HG02970 (cell line): ENCODE results near the gene FGA.

Source experiments
- ATAC-seq: cut with Tn5 transposase; IDR thresholded peaks from one replicate; pipeline ENCODE4 v1.9.1; 2021; ENCODE audit warnings: mild to moderate bottlenecking, moderate library complexity, moderate number of reproducible peaks; ENCODE audit not compliant: unreplicated experiment, low FRiP score

FGA gene

GRCh38 chr4:154583677-154584076 lies 6.9 kb downstream of the FGA start:
- no peak for ATAC-seq

GRCh38 chr4:154583230-154583629 lies 7.3 kb downstream of the FGA start:
- no peak for ATAC-seq

GRCh38 chr4:154582723-154583122 lies 7.8 kb downstream of the FGA start:
- ATAC-seq: no peak

- ATAC-seq: no peak
These were observed 10.6 kb downstream of the FGA start for GRCh38 chr4:154579927-154580326.

GRCh38 chr4:154578919-154579318 lies 11.6 kb downstream of the FGA start:
- no peak for ATAC-seq

- ATAC-seq: no peak
These were observed 13.2 kb downstream of the FGA start for GRCh38 chr4:154577324-154577723.

- ATAC-seq: no peak
These were observed 16.2 kb downstream of the FGA start for GRCh38 chr4:154574311-154574710.

GRCh38 chr4:154573190-154573870 lies 17.2 kb downstream of the FGA start:
- ATAC-seq: no peak

- no peak for ATAC-seq
These were observed 21.0 kb downstream of the FGA start for GRCh38 chr4:154569584-154569983.

GRCh38 chr4:154569028-154569427 lies 21.5 kb downstream of the FGA start:
- ATAC-seq: no peak

GRCh38 chr4:154566639-154567204 lies 23.8 kb downstream of the FGA start:
- no peak for ATAC-seq

- ATAC-seq: no peak
These were observed 24.8 kb downstream of the FGA start for GRCh38 chr4:154565704-154566103.

GRCh38 chr4:154564311-154564710 lies 26.2 kb downstream of the FGA start:
- no peak for ATAC-seq

GRCh38 chr4:154562697-154563254 lies 27.8 kb downstream of the FGA start, which contains the start of gene FGB:
Gene FGB (plus strand): TSS chr4:154563011. CDS start chr4:154563019, 8 bp downstream.
- ATAC-seq: no peak

- ATAC-seq: no peak
These were observed 29.7 kb downstream of the FGA start for GRCh38 chr4:154560824-154561231.

GRCh38 chr4:154560419-154560801 lies 30.1 kb downstream of the FGA start:
- no peak for ATAC-seq

GRCh38 chr4:154559494-154560418 lies 30.8 kb downstream of the FGA start:
- no peak for ATAC-seq

- ATAC-seq: no peak
These were observed 31.4 kb downstream of the FGA start for GRCh38 chr4:154559141-154559493.

- ATAC-seq: peak; percentile 47
These were observed 38.5 kb downstream of the FGA start for GRCh38 chr4:154551872-154552686.
